ENCODE data around the gene MBD5.

Gene MBD5

DNA sequence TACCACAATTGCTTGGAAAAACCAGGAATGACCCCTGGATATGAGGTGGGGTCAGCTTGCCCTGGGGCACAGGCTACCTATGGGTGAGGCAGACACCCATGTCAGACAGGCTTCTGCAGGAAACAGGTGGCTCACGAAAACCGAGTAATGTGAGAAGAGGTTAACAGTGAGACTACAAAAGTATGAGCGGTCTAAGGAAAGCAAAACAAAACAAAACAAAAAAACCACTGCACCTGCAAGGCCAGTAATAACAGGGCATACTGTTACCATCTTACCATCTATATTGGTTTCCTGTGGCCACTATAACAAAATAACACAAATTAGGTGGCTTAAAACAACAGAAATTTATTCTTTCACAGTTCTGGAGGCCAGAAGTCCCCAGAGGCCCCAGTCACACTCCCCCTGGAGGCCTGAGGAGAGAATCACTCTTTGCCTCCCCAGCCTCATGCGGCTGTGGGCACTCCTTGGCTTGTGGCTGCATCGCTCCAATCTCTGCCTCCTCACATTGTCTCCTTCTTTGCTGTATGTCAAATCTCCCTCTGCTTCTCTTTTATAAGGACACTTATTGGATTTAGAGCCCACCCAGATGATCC, 537.0 kb downstream of the MBD5 start:
- Histone ChIP-seq H3K4me1 (ENCODE audit: control insufficient read depth, insufficient read depth, low read length) (peaks cover 32% of the 10 kb centered on the region), H3K9ac (ENCODE audit: low read length) (no peak overlapping the region), H3K4me3 (ENCODE audit: low read depth, low read length) (no peak overlapping the region)

GRCh38 chr2:148560496-148560895, 539.6 kb downstream of the MBD5 start:
- H3K4me3 ChIP-seq (ENCODE audit: low read depth, low read length), result no peak overlapping the region
- H3K36me3 ChIP-seq (ENCODE audit: control insufficient read depth, insufficient read depth, low read length), result no peaks in the 10 kb centered on the region
- H3K27me3 ChIP-seq (ENCODE audit: control insufficient read depth, insufficient read depth, low read length), result no peaks in the 10 kb centered on the region
- no peak overlapping the region for H3K27ac ChIP-seq (ENCODE audit: low read depth, low read length)
- peaks cover 10% of the 10 kb centered on the region for H3K9me3 ChIP-seq (ENCODE audit: control insufficient read depth, insufficient read depth, low read depth, low read length)
- no peak overlapping the region for H3K9ac ChIP-seq (ENCODE audit: low read length)
- H3K4me1 ChIP-seq (ENCODE audit: control insufficient read depth, insufficient read depth, low read length), result peaks cover 12% of the 10 kb centered on the region

More for the DNA sequence above, 537.0 kb downstream of the MBD5 start:
- Histone ChIP-seq H3K27me3 (ENCODE audit: control insufficient read depth, insufficient read depth, low read length) (0 out of 2 replicates have a peak, but pooled peaks cover 2% of the 10 kb centered on the region), H3K9me3 (ENCODE audit: control insufficient read depth, insufficient read depth, low read depth, low read length) (peaks cover 10% of the 10 kb centered on the region), H3K27ac (ENCODE audit: low read depth, low read length) (no peak overlapping the region), H3K36me3 (ENCODE audit: control insufficient read depth, insufficient read depth, low read length) (no peaks in the 10 kb centered on the region)

DNA sequence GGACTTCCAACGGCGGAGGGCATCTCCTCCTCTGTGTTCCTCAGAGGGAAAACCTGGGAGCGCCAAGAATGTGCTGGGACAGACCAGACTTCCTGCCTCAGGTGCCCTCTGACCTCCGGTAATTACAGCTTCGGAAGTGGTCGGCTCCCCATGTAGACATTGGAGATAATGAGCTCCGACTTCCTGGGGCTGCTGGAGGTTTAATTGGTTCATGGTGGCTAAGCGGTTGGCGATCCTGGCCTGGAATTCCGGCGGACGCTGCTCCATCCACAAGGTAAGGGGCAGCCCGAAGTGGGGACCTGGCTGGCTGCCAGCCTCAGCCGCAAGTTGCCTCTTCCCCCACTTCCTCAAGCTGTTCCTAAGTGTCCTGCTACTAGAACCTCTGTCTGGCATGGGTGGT, 540.5 kb downstream of the MBD5 start:
- H3K9me3 ChIP-seq (ENCODE audit: control insufficient read depth, insufficient read depth, low read depth, low read length), result peaks cover 10% of the 10 kb centered on the region
- no peak overlapping the region for H3K27ac ChIP-seq (ENCODE audit: low read depth, low read length)
- no peaks in the 10 kb centered on the region for H3K27me3 ChIP-seq (ENCODE audit: control insufficient read depth, insufficient read depth, low read length)
- H3K9ac ChIP-seq (ENCODE audit: low read length), result no peak overlapping the region
- H3K4me1 ChIP-seq (ENCODE audit: control insufficient read depth, insufficient read depth, low read length), result peaks cover 5% of the 10 kb centered on the region; the same call in 1 of the 2 replicates
- no peak overlapping the region for H3K4me3 ChIP-seq (ENCODE audit: low read depth, low read length)
- no peaks in the 10 kb centered on the region for H3K36me3 ChIP-seq (ENCODE audit: control insufficient read depth, insufficient read depth, low read length)

DNA sequence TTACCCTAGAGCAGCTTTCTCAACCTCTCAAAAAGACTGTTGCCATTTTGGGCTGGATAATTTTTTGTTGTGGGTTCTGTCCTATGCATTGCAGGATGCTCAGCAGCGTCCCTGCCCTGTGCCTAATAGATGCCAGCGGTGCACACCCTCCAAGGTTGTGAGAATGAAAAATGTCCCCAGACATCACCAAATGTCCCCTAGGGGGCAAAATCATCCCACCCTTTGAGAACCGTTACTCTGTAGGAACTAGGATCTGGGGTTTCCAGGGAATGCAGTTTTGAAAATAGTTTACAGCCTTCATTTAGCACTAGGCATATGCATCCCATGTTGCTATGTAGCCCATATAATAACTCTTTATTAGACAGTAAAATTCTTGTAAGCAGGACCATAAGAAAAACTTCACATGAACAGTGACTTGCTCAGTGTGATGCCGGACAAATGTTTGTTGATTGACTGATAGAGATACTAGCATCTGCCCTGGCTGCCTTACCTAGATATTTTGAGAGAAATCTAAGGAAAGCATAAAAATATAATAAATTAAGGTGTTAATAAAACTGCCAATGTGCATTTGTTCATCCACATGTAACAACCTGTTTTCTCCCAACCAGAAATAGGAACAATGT, 544.5 kb downstream of the MBD5 start:
- Histone ChIP-seq H3K27me3 (ENCODE audit: control insufficient read depth, insufficient read depth, low read length) (no peaks in the 10 kb centered on the region), H3K36me3 (ENCODE audit: control insufficient read depth, insufficient read depth, low read length) (no peaks in the 10 kb centered on the region), H3K9ac (ENCODE audit: low read length) (no peak overlapping the region)

More for the DNA sequence above, 544.5 kb downstream of the MBD5 start:
- Histone ChIP-seq H3K4me1 (ENCODE audit: control insufficient read depth, insufficient read depth, low read length) (peaks cover 5% of the 10 kb centered on the region; the same call in 1 of the 2 replicates), H3K27ac (ENCODE audit: low read depth, low read length) (no peak overlapping the region), H3K4me3 (ENCODE audit: low read depth, low read length) (no peak overlapping the region), H3K9me3 (ENCODE audit: control insufficient read depth, insufficient read depth, low read depth, low read length) (no peaks in the 10 kb centered on the region)
